Fibroblast of skin of abdomen (primary cell): Measurements from ENCODE around the gene MAPKAP1.
"Not testable (repeated sequence)": the region's sequence is repeated elsewhere in the genome, so short reads cannot be mapped to it uniquely, and the experiment has no call there.

Source experiments
- DNase-seq: peaks from one replicate; pipeline ENCODE4 v3.0.0-alpha.2; 2013

MAPKAP1 gene

GRCh38 chr9:125603478-125604021 lies 103.5 kb downstream of the MAPKAP1 start:
- no peak for DNase-seq

DNA sequence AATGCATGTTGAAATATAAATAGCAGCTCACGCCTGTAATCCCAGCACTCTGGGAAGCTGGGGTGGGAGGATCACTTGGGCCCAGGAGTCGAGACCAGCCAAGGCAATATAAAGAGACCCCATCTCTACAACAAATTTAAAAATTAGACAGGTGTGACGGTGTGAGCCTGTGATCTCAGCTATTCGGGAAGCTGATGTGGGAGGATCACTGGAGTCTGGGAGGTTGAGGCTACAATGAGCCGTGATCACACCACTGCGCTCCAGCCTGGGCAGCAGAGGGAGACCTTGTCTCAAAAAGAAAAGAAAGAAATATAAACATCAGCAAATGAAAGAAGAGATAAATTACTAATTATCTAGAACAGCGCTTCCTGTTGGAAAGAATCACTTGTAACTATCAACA lies 105.0 kb downstream of the MAPKAP1 start:
- DNase-seq: no peak

GRCh38 chr9:125600194-125600593 lies 106.8 kb downstream of the MAPKAP1 start:
- DNase-seq: no peak

- no peak for DNase-seq
Observed at GRCh38 chr9:125594223-125594610, 112.8 kb downstream of the MAPKAP1 start.

GRCh38 chr9:125593581-125594222 lies 113.3 kb downstream of the MAPKAP1 start:
- no peak for DNase-seq

- DNase-seq: no peak
Observed at GRCh38 chr9:125591888-125592287, 115.1 kb downstream of the MAPKAP1 start.

- no peak for DNase-seq
Observed at GRCh38 chr9:125591245-125591644, 115.8 kb downstream of the MAPKAP1 start.

DNA sequence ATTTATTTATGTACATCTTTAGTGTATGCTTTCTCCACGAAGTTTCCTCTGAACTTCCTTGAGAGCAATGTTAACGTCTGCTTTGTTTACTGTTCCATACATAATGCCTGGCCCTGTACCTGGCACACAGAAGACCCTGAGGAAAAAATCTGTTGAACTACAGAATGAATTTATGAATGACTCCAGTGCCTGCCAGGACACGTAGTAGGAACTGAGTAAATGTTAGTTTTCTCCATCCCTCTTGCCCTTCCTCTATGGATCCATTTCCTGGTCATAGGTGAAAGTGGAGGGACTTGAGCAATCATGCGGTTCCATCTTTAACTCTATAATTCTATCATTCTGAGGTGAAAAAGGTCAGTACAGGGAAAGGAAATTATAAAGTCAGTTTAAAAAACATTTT lies 117.7 kb downstream of the MAPKAP1 start:
- DNase-seq: no peak

DNA sequence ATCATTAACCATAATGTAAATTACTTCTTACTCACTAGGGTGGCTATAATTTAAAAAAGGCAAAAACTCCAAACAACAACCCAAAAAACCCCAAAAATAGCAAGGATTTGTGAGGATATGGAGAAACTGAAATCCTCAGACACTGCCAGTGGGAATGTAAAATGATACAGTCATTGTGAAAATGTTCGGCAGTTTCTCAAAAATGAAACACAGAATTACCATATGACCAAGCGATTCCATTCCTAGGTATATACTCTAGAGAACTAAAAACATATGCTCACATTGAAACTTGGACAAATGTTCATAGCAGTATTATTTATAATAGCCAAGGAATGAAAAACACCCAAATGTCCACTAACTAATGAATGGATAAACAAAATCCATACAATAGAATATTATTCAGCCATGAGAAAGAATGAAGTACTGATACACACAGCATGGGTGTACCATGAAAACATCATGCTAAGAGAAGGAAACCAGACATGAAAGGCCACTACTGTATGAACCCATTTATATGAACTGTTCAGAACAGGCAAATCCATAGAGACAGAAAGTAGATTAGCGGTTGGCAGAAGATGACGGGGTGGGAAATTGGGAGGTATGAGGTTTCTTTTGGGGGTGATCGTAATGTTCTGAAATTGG lies 119.1 kb downstream of the MAPKAP1 start:
- no peak for DNase-seq

DNA sequence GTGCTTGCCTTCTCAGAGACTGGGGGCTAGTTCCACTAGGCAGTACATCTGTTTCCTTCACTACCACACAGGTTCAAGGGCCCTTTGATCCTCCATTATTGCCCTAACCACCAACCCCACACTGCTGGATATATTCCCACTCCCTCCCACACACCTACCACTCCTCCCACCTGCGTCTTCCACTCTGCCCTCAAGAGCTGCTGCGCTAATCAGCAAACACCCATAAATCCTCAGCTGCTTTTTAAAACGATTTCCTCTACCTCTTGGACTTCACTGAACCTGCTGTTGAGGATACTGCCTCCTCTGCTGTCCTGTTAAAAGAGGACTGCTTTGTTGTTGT lies 120.9 kb downstream of the MAPKAP1 start:
- DNase-seq: no peak

DNA sequence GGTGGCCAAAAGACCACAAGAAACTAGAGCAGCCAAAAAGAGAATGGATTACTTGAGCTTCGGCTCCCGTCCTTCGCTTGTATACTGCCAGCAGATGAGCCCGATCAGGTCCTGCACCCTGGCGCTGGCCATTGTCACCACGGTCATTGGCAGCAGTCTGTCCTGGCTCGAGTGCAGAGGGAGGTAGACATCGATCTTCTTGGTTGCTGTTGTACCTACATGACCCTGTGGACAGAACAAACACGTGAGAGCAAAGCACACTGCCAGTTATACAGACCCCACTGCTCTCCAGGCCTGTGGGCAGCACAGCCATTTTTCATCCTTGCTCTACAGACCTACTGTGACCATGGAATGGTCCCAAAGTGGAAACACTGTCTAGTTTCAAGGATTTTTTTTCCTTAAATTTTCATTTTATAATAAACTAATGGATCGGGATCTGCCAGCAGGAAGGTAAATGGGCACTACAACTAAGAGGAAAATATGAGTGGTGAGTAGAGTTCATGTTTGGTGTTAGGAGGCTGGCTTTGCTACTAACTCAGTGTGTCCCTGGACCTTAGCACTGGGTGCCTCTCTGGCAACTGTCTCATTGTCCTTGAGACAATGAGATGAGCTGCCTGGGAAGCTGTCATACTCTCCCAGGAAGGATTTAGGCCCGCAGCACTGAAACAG lies 121.4 kb downstream of the MAPKAP1 start:
- DNase-seq: no peak

DNA sequence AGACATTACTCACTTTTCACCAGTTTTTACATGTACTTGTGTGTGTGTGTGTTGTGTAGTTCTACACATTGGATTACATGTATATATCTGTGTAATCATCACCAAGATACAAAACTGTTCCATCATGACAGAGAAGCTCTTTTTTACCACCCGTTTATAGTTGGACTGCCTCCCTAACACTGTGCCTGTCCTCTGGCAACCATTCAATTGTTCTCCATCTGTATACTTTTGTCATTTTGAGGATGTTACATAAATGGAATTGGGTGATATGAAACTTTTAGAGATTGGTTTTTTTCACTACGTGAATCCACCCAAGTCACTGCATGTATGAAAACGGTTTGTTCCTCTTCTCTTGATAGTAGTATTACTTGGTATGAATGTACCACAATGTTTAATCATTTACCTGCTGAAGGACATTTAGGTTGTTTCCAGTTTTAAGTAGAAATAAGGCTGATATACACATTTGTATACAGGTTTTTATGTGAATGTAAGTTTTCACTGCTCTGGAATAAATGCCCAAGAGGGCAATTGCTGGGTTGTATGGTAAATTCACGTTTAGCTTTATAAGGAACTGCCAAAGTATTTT lies 126.2 kb downstream of the MAPKAP1 start:
- DNase-seq: no peak

GRCh38 chr9:125579030-125579932 lies 127.7 kb downstream of the MAPKAP1 start:
- no peak for DNase-seq

- no peak for DNase-seq
Observed at GRCh38 chr9:125574126-125574877, 132.7 kb downstream of the MAPKAP1 start.

GRCh38 chr9:125572461-125572860 lies 134.5 kb downstream of the MAPKAP1 start:
- DNase-seq: not testable (repeated sequence)

DNA sequence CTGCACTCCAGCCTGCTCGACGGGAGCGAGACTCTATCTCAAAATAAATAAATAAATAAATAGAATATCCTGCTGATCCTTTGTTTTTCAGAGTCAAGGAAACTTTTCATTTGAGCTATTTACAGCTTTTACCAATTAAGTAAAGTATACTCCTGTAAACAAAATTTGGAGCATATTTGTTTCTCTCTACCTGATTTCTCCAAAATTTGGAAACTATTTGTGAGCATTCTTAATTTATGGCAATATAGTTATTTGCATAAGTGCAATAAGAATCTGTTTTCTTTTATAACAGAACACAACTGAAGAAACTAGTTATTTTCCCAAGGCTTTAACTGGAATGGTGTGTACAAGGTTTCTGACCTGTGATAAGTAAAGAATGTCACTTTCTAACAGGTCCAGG lies 135.2 kb downstream of the MAPKAP1 start:
- not testable (repeated sequence) for DNase-seq

- DNase-seq: no peak
Observed at GRCh38 chr9:125570246-125570645, 136.8 kb downstream of the MAPKAP1 start.

DNA sequence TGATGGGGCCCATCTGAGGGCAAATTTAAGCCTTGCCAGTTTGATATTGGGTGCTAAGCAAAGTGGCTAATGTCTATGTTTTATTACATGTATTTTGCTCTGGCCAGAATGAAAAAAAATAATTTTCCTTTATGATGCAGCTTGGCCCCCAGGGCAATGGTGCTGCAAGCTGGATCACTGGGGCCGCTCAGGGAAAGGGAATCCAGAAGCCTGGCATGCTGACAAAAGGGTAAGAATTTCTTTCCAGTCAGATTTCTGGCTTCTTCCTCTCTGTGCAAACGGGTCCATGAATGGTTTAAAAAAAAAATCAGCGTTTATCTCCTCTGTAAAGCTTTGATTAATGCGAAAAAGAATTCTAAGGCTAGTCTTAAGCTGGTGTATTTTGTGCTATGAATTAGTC lies 138.4 kb downstream of the MAPKAP1 start:
- no peak for DNase-seq

DNA sequence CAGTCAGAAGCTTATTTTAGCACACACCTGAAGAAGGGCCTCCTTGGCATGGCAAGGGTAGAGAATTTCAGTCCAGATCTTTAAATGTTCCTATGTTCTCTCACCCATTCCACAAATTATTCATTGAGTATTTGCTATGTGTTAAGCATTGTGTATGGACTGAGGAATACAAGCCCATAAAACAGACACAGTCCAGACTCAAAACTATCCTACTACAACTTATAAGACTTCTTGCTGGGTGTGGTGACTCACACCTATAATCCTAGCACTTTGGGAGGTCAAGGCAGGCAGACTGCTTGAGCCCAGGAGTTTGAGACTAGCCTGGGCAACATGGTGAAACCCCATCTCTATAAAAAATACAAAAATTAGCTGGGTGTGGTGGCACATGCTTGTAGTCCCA lies 141.0 kb downstream of the MAPKAP1 start:
- not testable (repeated sequence) for DNase-seq

GRCh38 chr9:125565126-125565525 lies 141.9 kb downstream of the MAPKAP1 start:
- no peak for DNase-seq

DNA sequence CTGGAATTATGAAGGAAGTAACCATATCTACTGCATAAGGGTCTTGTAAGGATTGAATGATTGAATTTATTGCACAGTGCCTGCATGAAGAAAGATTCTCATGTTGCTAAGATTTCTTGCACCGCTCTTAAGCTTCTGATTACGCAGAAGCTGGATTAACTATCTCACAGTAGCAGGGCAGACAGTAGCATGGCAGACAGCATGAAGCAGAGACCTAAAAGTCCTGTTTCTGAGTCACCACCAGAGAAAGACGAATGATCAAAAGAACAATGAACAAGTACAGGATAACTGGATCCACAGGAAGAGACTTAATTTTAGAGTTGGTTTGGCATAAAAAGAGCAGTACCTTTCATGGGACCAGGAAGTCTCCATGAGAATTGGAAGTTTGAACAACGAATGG lies 142.4 kb downstream of the MAPKAP1 start:
- no peak for DNase-seq
